ENCODE data around the gene RBM4B. TPM values are rescaled to one million over a fixed set of nuclear protein-coding genes. Genes with fewer than 3 reads are reported as not detected.

RBM4B gene
- total RNA-seq, 2 donors from 2014 or later, result 14.1 to 16.5 TPM

DNA sequence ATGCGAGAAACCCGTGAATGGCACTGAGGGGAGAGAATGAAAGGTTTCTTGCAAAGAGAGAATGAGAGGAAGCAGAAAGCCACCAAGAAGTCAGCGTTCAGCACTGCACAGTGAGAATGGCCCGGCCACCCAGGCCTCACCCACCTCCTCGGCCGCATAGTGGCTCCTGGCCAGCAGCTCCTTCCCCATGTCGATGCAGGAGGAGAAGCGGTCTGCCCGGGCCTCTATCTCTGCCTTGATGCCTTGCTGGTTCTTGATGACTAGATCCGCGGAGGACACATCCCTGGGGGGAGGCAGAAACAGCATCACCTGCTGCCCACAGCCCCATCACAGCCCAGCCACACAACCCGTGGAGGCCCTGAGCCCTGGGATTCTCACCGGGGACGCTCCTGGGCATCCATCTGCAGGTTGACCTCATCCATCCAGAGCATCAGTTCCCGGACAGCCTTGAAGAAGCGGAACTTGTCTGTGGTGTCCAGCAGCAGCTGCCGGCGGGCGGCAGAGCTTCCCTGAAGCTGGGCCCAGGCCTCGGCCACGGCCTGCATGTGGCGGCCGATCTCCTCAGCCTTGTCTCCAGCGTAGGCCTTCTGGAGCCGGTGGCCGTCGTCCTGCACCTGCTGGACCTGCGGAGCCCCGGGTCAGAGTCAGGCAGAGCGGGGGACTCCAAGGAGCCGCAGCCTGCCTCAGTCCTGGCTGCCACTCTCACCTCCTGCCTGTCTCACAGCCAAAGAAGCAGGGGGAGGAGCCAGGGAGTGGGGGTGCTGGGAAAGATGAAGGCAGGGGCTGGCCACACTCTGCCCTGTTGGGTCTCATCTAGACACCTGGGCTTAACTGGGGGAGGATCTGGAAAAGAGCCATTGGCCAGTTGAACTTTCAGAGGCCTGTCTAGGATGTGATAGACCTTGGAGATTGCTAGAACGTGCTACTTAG, 12.2 kb upstream of the RBM4B start:
- Histone ChIP-seq H3K9ac (ENCODE audit: low read depth in 2 of 2, low read length in 2 of 2) (no peak overlapping the region), H3K4me1 (no peaks in the 10 kb centered on the region), H3K9me3 (no peaks in the 10 kb centered on the region), H3K27ac (no peak overlapping the region), H3K27me3 (no peaks in the 10 kb centered on the region), H3K36me3 (no peaks in the 10 kb centered on the region), H3K4me3 (no peak overlapping the region)
- DNase-seq, result no peak
- intact Hi-C loops (cut with DNase I), result no loop called here
- TF ChIP-seq CTCF (IDR thresholded peaks at IDR 0.05), result no peak

DNA sequence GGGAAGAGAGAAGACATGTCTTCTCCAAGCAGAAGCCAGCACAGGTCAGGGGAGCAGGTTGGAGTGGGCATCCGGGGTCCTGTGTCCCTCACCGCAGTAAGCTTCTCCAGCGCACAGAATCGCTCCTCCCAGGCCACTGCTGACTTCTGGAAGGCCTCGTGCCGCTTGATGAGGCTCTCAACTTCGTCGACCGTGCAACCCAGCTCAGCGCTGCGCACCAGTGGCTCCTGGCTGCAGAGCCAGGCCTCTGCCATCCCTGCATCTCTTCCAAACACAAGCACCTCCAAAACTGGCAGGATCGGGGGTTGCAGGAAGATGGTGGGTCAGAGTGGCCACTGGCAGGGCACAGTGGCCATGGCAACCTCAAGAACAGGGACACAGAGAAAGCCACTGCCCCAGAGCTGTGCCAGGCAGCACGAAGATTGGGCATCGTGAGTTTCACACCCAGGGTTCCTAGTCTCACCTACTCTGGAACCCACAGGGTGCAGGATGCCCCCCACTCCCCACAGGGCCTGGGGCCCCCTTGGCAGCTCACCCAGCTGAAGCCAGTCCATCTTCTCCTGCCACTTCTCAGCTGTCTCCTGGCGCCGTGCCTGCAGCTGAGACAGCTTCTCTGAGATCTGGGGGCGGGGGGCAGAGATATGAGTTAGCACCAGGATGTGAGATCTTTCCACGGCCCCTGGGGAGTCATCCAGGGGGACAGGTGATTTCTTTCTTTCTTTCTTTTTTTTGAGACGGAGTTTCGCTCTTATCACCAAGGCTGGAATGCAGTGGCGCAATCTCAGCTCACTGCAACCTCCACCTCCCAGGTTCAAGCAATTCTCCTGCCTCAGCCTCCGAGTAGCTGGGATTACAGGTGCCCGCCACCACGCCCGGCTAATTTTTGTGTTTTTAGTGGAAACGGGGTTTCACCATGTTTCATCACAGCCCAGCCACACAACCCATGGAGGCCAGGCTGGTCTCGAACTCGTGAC, 11.2 kb upstream of the RBM4B start:
- Histone ChIP-seq H3K9me3 (no peaks in the 10 kb centered on the region), H3K4me1 (no peaks in the 10 kb centered on the region), H3K9ac (ENCODE audit: low read depth in 2 of 2, low read length in 2 of 2) (no peak overlapping the region), H3K4me3 (no peak overlapping the region), H3K36me3 (no peaks in the 10 kb centered on the region), H3K27me3 (no peaks in the 10 kb centered on the region), H3K27ac (no peak overlapping the region)
- DNase-seq, result no peak
- intact Hi-C loops (cut with DNase I), result no loop called here
- TF ChIP-seq CTCF (IDR thresholded peaks at IDR 0.05), result no peak

DNA sequence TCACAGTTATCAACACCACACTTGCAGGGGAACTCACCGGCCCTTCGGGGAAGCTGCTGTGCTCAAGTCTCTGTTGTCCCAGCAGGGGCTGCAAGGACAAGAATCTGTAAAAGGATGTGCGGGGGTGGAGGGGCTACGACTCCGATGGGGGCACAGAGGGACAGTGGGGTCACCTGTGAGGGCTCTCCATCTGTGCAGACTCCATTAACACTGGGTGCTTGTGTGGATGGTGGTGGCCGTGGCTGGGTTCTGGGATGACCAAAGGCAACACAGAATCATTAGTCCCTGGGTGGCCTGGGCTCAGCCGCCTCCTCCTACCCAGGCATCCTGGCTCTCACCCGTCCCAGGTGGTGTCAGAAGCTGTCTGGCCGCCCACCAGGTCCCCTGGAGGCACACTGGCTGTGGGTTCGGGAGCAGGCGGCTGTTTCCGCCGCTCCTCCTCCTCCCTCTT, 10.2 kb upstream of the RBM4B start:
- no peak overlapping the region for H3K4me3 ChIP-seq
- H3K4me1 ChIP-seq, result no peaks in the 10 kb centered on the region
- no peak for TF ChIP-seq CTCF (IDR thresholded peaks at IDR 0.05)
- no peak for DNase-seq
- intact Hi-C loops (cut with DNase I), result no loop called here
- no peak overlapping the region for H3K27ac ChIP-seq
- no peaks in the 10 kb centered on the region for H3K36me3 ChIP-seq
- H3K9ac ChIP-seq (ENCODE audit: low read depth in 2 of 2, low read length in 2 of 2), result no peak overlapping the region
- no peaks in the 10 kb centered on the region for H3K27me3 ChIP-seq
- H3K9me3 ChIP-seq, result no peaks in the 10 kb centered on the region

GRCh38 chr11:66686801-66687750, 9.4 kb upstream of the RBM4B start:
- Histone ChIP-seq H3K4me3 (no peak overlapping the region), H3K9ac (ENCODE audit: low read depth in 2 of 2, low read length in 2 of 2) (no peak overlapping the region), H3K36me3 (no peaks in the 10 kb centered on the region), H3K27ac (no peak overlapping the region), H3K9me3 (no peaks in the 10 kb centered on the region), H3K4me1 (no peaks in the 10 kb centered on the region), H3K27me3 (no peaks in the 10 kb centered on the region)
- intact Hi-C loops (cut with DNase I), result no loop called here
- no peak for TF ChIP-seq CTCF (IDR thresholded peaks at IDR 0.05)
- DNase-seq, result no peak
